Measurements from ENCODE around the gene TEF.

DNA sequence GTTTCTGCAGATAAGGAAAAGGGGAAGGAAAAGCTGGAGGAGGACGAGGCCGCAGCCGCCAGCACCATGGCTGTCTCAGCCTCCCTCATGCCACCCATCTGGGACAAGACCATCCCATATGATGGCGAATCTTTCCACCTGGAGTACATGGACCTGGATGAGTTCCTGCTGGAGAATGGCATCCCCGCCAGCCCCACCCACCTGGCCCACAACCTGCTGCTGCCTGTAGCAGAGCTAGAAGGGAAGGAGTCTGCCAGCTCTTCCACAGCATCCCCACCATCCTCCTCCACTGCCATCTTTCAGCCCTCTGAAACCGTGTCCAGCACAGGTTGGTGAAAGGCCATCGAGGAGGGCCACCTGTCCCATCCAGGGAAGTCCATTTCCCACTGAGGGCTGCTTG lies 5.6 kb downstream of the TEF start:
- TF ChIP-seq, protein P1, sequence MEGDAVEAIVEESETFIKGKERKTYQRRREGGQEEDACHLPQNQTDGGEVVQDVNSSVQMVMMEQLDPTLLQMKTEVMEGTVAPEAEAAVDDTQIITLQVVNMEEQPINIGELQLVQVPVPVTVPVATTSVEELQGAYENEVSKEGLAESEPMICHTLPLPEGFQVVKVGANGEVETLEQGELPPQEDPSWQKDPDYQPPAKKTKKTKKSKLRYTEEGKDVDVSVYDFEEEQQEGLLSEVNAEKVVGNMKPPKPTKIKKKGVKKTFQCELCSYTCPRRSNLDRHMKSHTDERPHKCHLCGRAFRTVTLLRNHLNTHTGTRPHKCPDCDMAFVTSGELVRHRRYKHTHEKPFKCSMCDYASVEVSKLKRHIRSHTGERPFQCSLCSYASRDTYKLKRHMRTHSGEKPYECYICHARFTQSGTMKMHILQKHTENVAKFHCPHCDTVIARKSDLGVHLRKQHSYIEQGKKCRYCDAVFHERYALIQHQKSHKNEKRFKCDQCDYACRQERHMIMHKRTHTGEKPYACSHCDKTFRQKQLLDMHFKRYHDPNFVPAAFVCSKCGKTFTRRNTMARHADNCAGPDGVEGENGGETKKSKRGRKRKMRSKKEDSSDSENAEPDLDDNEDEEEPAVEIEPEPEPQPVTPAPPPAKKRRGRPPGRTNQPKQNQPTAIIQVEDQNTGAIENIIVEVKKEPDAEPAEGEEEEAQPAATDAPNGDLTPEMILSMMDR (conservative IDR thresholded peaks at IDR 0.05; ENCODE audit: low read depth, low read length) = no peak
- TF ChIP-seq EZH2 (IDR thresholded peaks at IDR 0.05; ENCODE audit: borderline replicate concordance, low read depth, low read length, poor library complexity, severe bottlenecking) = no peak
